MCF 10A (cell line): Measurements from ENCODE around the gene C2CD4B. TPM values are rescaled to one million over a fixed set of nuclear protein-coding genes. Genes with fewer than 3 reads are reported as not detected.

Source experiments
- BruUV-seq: library from RNA; stranded (reverse); fragments of 400-500 nt; replicated peaks from 2 replicates; lab custom pipeline; 2021; lab: Mats Ljungman, UMichigan
- CTCF ChIA-PET: fragments of 300-600 bp; sonication (Branson Sonifier 250); formaldehyde crosslinking; extraction: SDS; loops from one replicate; lab custom pipeline; 2021; ENCODE audit warnings: antibody characterized with exemption, inconsistent platforms; lab: Yijun Ruan, JAX
- POLR2A ChIA-PET: fragments of 300-600, 350-650 bp; sonication (Branson Sonifier 250); formaldehyde crosslinking; extraction: SDS; loops from one replicate; lab custom pipeline; 2020; ENCODE audit warnings: antibody characterized with exemption, inconsistent platforms; lab: Yijun Ruan, JAX
- DNase-seq: peaks from one replicate; pipeline ENCODE4 v3.0.0-alpha.2; 2018; ENCODE audit not compliant: unreplicated experiment
- H3K27ac Mint-ChIP-seq: one replicate; pipeline ENCODE4 v1.8.0; 2022; ENCODE audit warnings: mild to moderate bottlenecking, low read depth, mixed read lengths; ENCODE audit not compliant: unreplicated experiment
- H3K27me3 Mint-ChIP-seq: one replicate; pipeline ENCODE4 v1.8.0; 2022; ENCODE audit warnings: mixed read lengths; ENCODE audit not compliant: insufficient read depth, unreplicated experiment
- H3K36me3 Mint-ChIP-seq: one replicate; pipeline ENCODE4 v1.8.0; 2022; ENCODE audit warnings: mild to moderate bottlenecking, moderate library complexity, mixed read lengths; ENCODE audit not compliant: insufficient read depth, unreplicated experiment
- H3K4me1 Mint-ChIP-seq: one replicate; pipeline ENCODE4 v1.8.0; 2022; ENCODE audit warnings: mixed read lengths; ENCODE audit not compliant: insufficient read depth, unreplicated experiment
- H3K4me3 Mint-ChIP-seq: one replicate; pipeline ENCODE4 v1.8.0; 2022; ENCODE audit warnings: mild to moderate bottlenecking, moderate library complexity, mixed read lengths; ENCODE audit not compliant: unreplicated experiment
- H3K9me3 Mint-ChIP-seq: one replicate; pipeline ENCODE4 v1.8.0; 2022; ENCODE audit warnings: mixed read lengths; ENCODE audit not compliant: unreplicated experiment
- intact Hi-C: fragments of 100-400 bp; cut with micrococcal nuclease; formaldehyde crosslinking; loops from 2 replicates; pipeline ENCODE4 v1.14.1; 2022
- total RNA-seq: library from RNA; stranded (reverse); gene quantifications from 2 replicates; pipeline ENCODE4 v1.2.3, GENCODE V29; 2022
- TF ChIP-seq, protein P1 (sequence below): fragments of 200-600 bp; IDR thresholded peaks from one replicate; pipeline ENCODE4 v1.8.0; 2022; ENCODE audit warnings: antibody characterized with exemption, mild to moderate bottlenecking; ENCODE audit not compliant: unreplicated experiment

The C2CD4B gene
- total RNA-seq, 1 experiment from 2014 or later, result not detected

DNA sequence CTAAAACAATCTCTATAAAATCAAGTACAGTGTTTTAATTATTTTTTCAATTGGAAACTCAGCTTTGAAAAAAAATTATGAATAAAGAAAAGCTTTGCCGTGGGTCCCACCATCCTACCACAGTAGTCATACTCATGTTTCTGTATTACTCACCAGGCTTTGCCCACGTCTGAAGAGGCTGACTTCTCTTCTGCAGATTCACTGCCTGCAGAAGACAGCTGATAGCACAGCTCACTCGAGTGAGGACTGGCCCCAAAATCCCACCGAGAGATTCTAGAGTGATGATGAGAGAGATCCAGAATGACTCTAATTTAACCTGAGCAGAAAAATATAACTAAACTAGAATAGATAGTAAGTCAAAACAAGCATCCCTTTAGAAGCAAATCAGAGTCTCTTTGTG, 11.9 kb downstream of the C2CD4B start:
- POLR2A ChIA-PET, result no interaction called here

GRCh38 chr15:62150445-62150844, 14.6 kb downstream of the C2CD4B start:
- no peaks in the 10 kb centered on the region for H3K4me1 Mint-ChIP-seq
- no peak overlapping the region for H3K27ac Mint-ChIP-seq
- no peaks in the 10 kb centered on the region for H3K27me3 Mint-ChIP-seq
- peaks cover 6% of the 10 kb centered on the region for H3K36me3 Mint-ChIP-seq
- H3K9me3 Mint-ChIP-seq, result peaks cover 5% of the 10 kb centered on the region
- H3K4me3 Mint-ChIP-seq, result no peak overlapping the region
- no peak for DNase-seq
- TF ChIP-seq, protein P1, sequence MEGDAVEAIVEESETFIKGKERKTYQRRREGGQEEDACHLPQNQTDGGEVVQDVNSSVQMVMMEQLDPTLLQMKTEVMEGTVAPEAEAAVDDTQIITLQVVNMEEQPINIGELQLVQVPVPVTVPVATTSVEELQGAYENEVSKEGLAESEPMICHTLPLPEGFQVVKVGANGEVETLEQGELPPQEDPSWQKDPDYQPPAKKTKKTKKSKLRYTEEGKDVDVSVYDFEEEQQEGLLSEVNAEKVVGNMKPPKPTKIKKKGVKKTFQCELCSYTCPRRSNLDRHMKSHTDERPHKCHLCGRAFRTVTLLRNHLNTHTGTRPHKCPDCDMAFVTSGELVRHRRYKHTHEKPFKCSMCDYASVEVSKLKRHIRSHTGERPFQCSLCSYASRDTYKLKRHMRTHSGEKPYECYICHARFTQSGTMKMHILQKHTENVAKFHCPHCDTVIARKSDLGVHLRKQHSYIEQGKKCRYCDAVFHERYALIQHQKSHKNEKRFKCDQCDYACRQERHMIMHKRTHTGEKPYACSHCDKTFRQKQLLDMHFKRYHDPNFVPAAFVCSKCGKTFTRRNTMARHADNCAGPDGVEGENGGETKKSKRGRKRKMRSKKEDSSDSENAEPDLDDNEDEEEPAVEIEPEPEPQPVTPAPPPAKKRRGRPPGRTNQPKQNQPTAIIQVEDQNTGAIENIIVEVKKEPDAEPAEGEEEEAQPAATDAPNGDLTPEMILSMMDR, result no peak
- no TSS peak for BruUV-seq
- ChIA-PET POLR2A (no interaction called here), CTCF (no interaction called here)
- intact Hi-C loops, result no loop called here

More for the DNA sequence above, 11.9 kb downstream of the C2CD4B start:
- no peak overlapping the region for H3K27ac Mint-ChIP-seq
- peaks cover 5% of the 10 kb centered on the region for H3K9me3 Mint-ChIP-seq
- no TSS peak for BruUV-seq
- DNase-seq, result no peak
- peaks cover 6% of the 10 kb centered on the region for H3K36me3 Mint-ChIP-seq
- TF ChIP-seq, protein P1, result no peak
- H3K4me3 Mint-ChIP-seq, result no peak overlapping the region
- H3K27me3 Mint-ChIP-seq, result no peaks in the 10 kb centered on the region
- H3K4me1 Mint-ChIP-seq, result no peaks in the 10 kb centered on the region
- intact Hi-C loops, result no loop called here
- CTCF ChIA-PET, result interaction anchor here (0.7 to 1.2 kb wide), 2 partner anchors 30 to 532 kb away, joined by 3 read pairs; no protein-coding TSS in a partner anchor

DNA sequence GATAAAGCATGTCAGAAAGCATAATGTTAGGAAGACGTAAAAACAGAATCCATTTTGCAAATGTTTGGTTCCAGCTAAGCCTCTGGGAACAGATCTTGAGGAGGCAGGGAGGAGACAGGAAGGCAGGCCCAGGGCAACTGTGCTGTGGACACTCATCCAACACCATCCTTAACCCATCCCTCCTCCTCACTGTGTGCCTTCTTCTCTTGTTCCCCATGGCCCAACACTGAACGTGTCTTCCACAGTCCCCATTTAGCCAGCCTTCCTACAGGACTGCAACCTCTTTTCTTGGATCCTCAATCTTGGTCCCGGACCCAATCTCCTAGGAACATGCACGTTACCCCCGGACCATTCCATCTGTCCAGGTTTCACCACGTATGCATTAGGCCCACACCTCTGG, 15.4 kb downstream of the C2CD4B start:
- intact Hi-C loops, result no loop called here
- BruUV-seq, result no TSS peak

DNA sequence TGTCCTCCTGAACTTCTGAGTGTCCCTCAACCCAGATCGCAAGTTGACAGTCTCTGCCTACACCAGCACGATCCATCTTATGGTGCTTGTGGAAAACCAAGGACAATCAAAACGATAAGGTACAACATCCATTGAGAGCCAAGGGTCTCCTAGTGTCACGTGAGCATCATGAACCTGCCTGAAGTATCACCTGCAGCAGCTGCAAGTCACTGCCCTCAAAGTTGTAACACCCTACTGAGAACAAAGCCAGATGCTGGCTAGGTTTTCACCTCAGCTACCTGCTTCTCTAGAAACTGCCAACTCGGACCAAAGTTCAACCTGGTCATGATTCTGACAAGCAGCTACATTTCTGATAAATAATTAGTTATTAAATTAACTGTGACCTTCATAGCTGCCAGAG, 17.5 kb downstream of the C2CD4B start:
- intact Hi-C loops, result no loop called here
- no TSS peak for BruUV-seq
- no peak overlapping the region for H3K27ac Mint-ChIP-seq

More for the DNA sequence above, 15.4 kb downstream of the C2CD4B start:
- Mint-ChIP-seq H3K4me3 (no peak overlapping the region), H3K9me3 (no peaks in the 10 kb centered on the region), H3K27ac (no peak overlapping the region), H3K27me3 (no peaks in the 10 kb centered on the region), H3K36me3 (no peaks in the 10 kb centered on the region), H3K4me1 (no peaks in the 10 kb centered on the region)
- no peak for DNase-seq
- CTCF ChIA-PET, result no interaction called here
- TF ChIP-seq, protein P1, result no peak
- POLR2A ChIA-PET, result no interaction called here

More for the DNA sequence above, 17.5 kb downstream of the C2CD4B start:
- Mint-ChIP-seq H3K4me3 (no peak overlapping the region), H3K27me3 (no peaks in the 10 kb centered on the region), H3K9me3 (no peaks in the 10 kb centered on the region), H3K36me3 (no peaks in the 10 kb centered on the region), H3K4me1 (no peaks in the 10 kb centered on the region)
- ChIA-PET POLR2A (no interaction called here), CTCF (interaction anchor here (1.1 kb wide), 1 partner anchor 13 kb away, joined by 3 read pairs; no protein-coding TSS in a partner anchor)
- TF ChIP-seq, protein P1, result no peak
- DNase-seq, result no peak
